ENCODE results near the gene ITGA5. TPM values are rescaled to one million over a fixed set of nuclear protein-coding genes. Genes with fewer than 3 reads are reported as not detected.

The ITGA5 gene
- 795 TPM for polyA plus RNA-seq (2013, experiment 1 of 2; ENCODE audit: insufficient read length)
- 812 TPM for polyA plus RNA-seq (2013, experiment 2 of 2; ENCODE audit: insufficient read length)

- DNase-seq: peak; percentile 84
Measured at GRCh38 chr12:54419088-54419887, at the start of gene ITGA5. Gene ITGA5, minus strand, starts transcription at chr12:54419266. Its CDS starts 68 bp downstream, at chr12:54419198.

GRCh38 chr12:54465857-54466523 is 46.9 kb upstream of the ITGA5 start:
- no peak for DNase-seq

- DNase-seq: no peak
Measured at GRCh38 chr12:54463484-54463883, 44.4 kb upstream of the ITGA5 start.

- peak; percentile 57 for DNase-seq
Measured at GRCh38 chr12:54463034-54463433, 44.0 kb upstream of the ITGA5 start.

- no peak for DNase-seq
Measured at GRCh38 chr12:54460317-54460923, 41.4 kb upstream of the ITGA5 start.

GRCh38 chr12:54459355-54459754 is 40.3 kb upstream of the ITGA5 start:
- DNase-seq: no peak

GRCh38 chr12:54455760-54456469 is 36.8 kb upstream of the ITGA5 start:
- no peak for DNase-seq

GRCh38 chr12:54452628-54453027 is 33.6 kb upstream of the ITGA5 start:
- DNase-seq: no peak

- DNase-seq: no peak
Measured at GRCh38 chr12:54448344-54448743, 29.3 kb upstream of the ITGA5 start.

GRCh38 chr12:54447917-54448316 is 28.9 kb upstream of the ITGA5 start:
- no peak for DNase-seq

- no peak for DNase-seq
Measured at GRCh38 chr12:54444206-54444605, 25.1 kb upstream of the ITGA5 start.

GRCh38 chr12:54443446-54443845 is 24.4 kb upstream of the ITGA5 start:
- DNase-seq: no peak

- no peak for DNase-seq
Measured at GRCh38 chr12:54442961-54443360, 23.9 kb upstream of the ITGA5 start.

- DNase-seq: no peak
Measured at GRCh38 chr12:54442099-54442498, 23.0 kb upstream of the ITGA5 start.

GRCh38 chr12:54439521-54440255 is 20.6 kb upstream of the ITGA5 start:
- peak; percentile 79 for DNase-seq

- DNase-seq: no peak
Measured at GRCh38 chr12:54439096-54439495, 20.0 kb upstream of the ITGA5 start.

- DNase-seq: no peak
Measured at GRCh38 chr12:54438517-54438916, 19.5 kb upstream of the ITGA5 start.

- no peak for DNase-seq
Measured at GRCh38 chr12:54437697-54438096, 18.6 kb upstream of the ITGA5 start.

GRCh38 chr12:54437243-54437642 is 18.2 kb upstream of the ITGA5 start:
- no peak for DNase-seq

- DNase-seq: no peak
Measured at GRCh38 chr12:54432815-54433164, 13.7 kb upstream of the ITGA5 start.

- peak; percentile 80 for DNase-seq
Measured at GRCh38 chr12:54431911-54432814, 13.1 kb upstream of the ITGA5 start.

Measured in fibroblast of skin of back (primary cell).